GM21381 (cell line): ENCODE data around the gene PPP1R8.
"Not testable (repeated sequence)": the region's sequence is repeated elsewhere in the genome, so short reads cannot be mapped to it uniquely, and the experiment has no call there.

Source experiments
- ATAC-seq: cut with Tn5 transposase; IDR thresholded peaks from one replicate; pipeline ENCODE4 v1.9.1; 2021; ENCODE audit warnings: mild to moderate bottlenecking, moderate library complexity; ENCODE audit not compliant: unreplicated experiment

The PPP1R8 gene

GRCh38 chr1:27868932-27869718, 38.5 kb downstream of the PPP1R8 start:
- peak; percentile 33 for ATAC-seq

- no peak for ATAC-seq
Measured at GRCh38 chr1:27869719-27870085, 39.1 kb downstream of the PPP1R8 start.

GRCh38 chr1:27871076-27871475, 40.5 kb downstream of the PPP1R8 start:
- not testable (repeated sequence) for ATAC-seq

- ATAC-seq, result no peak
Measured at GRCh38 chr1:27872059-27872801, 41.6 kb downstream of the PPP1R8 start, which contains the start of gene THEMIS2. Gene THEMIS2 (plus strand): TSS chr1:27872544. CDS start chr1:27872572, 28 bp downstream.

GRCh38 chr1:27872802-27873551, 42.4 kb downstream of the PPP1R8 start:
- no peak for ATAC-seq

GRCh38 chr1:27873671-27874384, 43.2 kb downstream of the PPP1R8 start:
- no peak for ATAC-seq

GRCh38 chr1:27876341-27877114, 45.9 kb downstream of the PPP1R8 start:
- no peak for ATAC-seq

- no peak for ATAC-seq
Measured at GRCh38 chr1:27877115-27877416, 46.5 kb downstream of the PPP1R8 start.

- ATAC-seq, result no peak
Measured at GRCh38 chr1:27878039-27878438, 47.5 kb downstream of the PPP1R8 start.

- no peak for ATAC-seq
Measured at GRCh38 chr1:27878787-27879335, 48.3 kb downstream of the PPP1R8 start.

GRCh38 chr1:27879374-27880082, 48.9 kb downstream of the PPP1R8 start:
- no peak for ATAC-seq

GRCh38 chr1:27882543-27882903, 51.9 kb downstream of the PPP1R8 start:
- ATAC-seq, result no peak

GRCh38 chr1:27883536-27883935, 53.0 kb downstream of the PPP1R8 start:
- ATAC-seq, result no peak

- ATAC-seq, result peak; percentile 42
Measured at GRCh38 chr1:27884006-27884954, 53.7 kb downstream of the PPP1R8 start.

- ATAC-seq, result no peak
Measured at GRCh38 chr1:27885114-27885528, 54.5 kb downstream of the PPP1R8 start.

GRCh38 chr1:27885621-27886352, 55.2 kb downstream of the PPP1R8 start:
- no peak for ATAC-seq

GRCh38 chr1:27886353-27886679, 55.7 kb downstream of the PPP1R8 start:
- no peak for ATAC-seq

GRCh38 chr1:27886744-27887143, 56.2 kb downstream of the PPP1R8 start:
- no peak for ATAC-seq
